K562 (cell line): ENCODE results near the gene P3H4. TPM values are rescaled to one million over a fixed set of nuclear protein-coding genes. Genes with fewer than 3 reads are reported as not detected.

Experiments used
- BACH1 ChIP-seq: fragments of 200-800 bp; sonication (Bioruptor generic); IDR thresholded peaks from 2 replicates; pipeline ENCODE4 v1.6.1; 2016; ENCODE audit warnings: missing genetic modification characterization, missing compliant biosample characterization
- CBX8 ChIP-seq: fragments of 200-600 bp; sonication (generic); IDR thresholded peaks from 2 replicates; pipeline ENCODE4 v1.6.1; 2012; ENCODE audit warnings: borderline replicate concordance, mixed run types, low read depth, mild to moderate bottlenecking, moderate library complexity, mixed read lengths, low read length, control low read depth, inconsistent platforms; ENCODE audit not compliant: poor library complexity, severe bottlenecking; ENCODE audit errors: extremely low read depth
- CCNT2 ChIP-seq: IDR thresholded peaks from 2 replicates; pipeline ENCODE4 v1.6.1; 2011; ENCODE audit warnings: borderline replicate concordance, low read depth, mild to moderate bottlenecking, moderate library complexity, mixed read lengths, low read length; ENCODE audit not compliant: insufficient read length; ENCODE audit errors: extremely low read depth
- CHD2 ChIP-seq: IDR thresholded peaks from 2 replicates; pipeline ENCODE4 v1.6.1; 2011; ENCODE audit warnings: low read depth, low read length
- MEF2A ChIP-seq: IDR thresholded peaks from 2 replicates; pipeline ENCODE4 v1.6.1; 2011; ENCODE audit warnings: low read depth, mild to moderate bottlenecking, low read length, moderate library complexity; ENCODE audit not compliant: control insufficient read depth
- NCOA2 ChIP-seq, 2 experiments: fragments of 450-650 bp; IDR thresholded peaks; 2 replicates each; pipeline ENCODE4 v1.6.1; 2018; ENCODE audit warnings: mild to moderate bottlenecking in 2 of 2, moderate library complexity in 1 of 2; ENCODE audit not compliant: partially characterized antibody in 2 of 2
- NR2C1 ChIP-seq, 2 experiments: fragments of 450-650 bp; IDR thresholded peaks; 2 replicates each; pipeline ENCODE4 v1.6.1; 2017; ENCODE audit warnings: mild to moderate bottlenecking in 2 of 2, antibody characterized with exemption in 1 of 2, inconsistent platforms in 1 of 2, missing compliant biosample characterization in 1 of 2, missing genetic modification characterization in 1 of 2
- PRMT5 ChIP-seq: sonication (generic); formaldehyde crosslinking; IDR thresholded peaks from 2 replicates; pipeline ENCODE4 v1.5.0; 2020; ENCODE audit warnings: missing genetic modification reagents
- RBM14 ChIP-seq: fragments of 200-400 bp; formaldehyde crosslinking; IDR thresholded peaks from 2 replicates; pipeline ENCODE4 v1.6.1; 2018; ENCODE audit warnings: low read depth, mild to moderate bottlenecking, low read length, moderate library complexity, borderline replicate concordance; ENCODE audit not compliant: insufficient read depth
- STAT6 ChIP-seq: sonication (generic); formaldehyde crosslinking; IDR thresholded peaks from 2 replicates; pipeline ENCODE4 v1.8.1; 2023; ENCODE audit warnings: mild to moderate bottlenecking, missing genetic modification reagents
- TFAM ChIP-seq: fragments of 250-450 bp; sonication (Bioruptor Pico); conservative IDR thresholded peaks from 2 replicates; pipeline ENCODE4 v1.5.0; 2021; ENCODE audit warnings: mild to moderate bottlenecking, moderate library complexity
- ZBTB26 ChIP-seq: fragments of 450-650 bp; formaldehyde crosslinking; IDR thresholded peaks from 2 replicates; pipeline ENCODE4 v1.4.0; 2022; ENCODE audit warnings: missing genetic modification characterization
- ZNF24 ChIP-seq: fragments of 450-650 bp; IDR thresholded peaks from 2 replicates; pipeline ENCODE4 v1.6.1; 2016
- ZNF318 ChIP-seq, 2 experiments: fragments of 450-650 bp; IDR thresholded peaks; 2 replicates each; pipeline ENCODE4 v1.6.1; 2016; ENCODE audit warnings: mild to moderate bottlenecking in 2 of 2, borderline replicate concordance in 1 of 2, low read depth in 1 of 2, moderate library complexity in 1 of 2
- polyA plus RNA-seq, 8 experiments: library from polyadenylated mRNA; depleted of rRNA in 4 of 8; stranded (reverse) in 5 of 8; unstranded in 3 of 8; fragments of >200 nt; fragmentation: Nextera tagmentation in 2 of 8; fragmentation: Illumina TruSeq in 1 of 8; extraction: Ambion mirVana in 2 of 8; extraction: Trizol in 1 of 8; gene quantifications; 2 replicates each; pipeline versions ENCODE4 v1.2.1 to v1.2.3, GENCODE V29; 2011 to 2014; ENCODE audit warnings: inconsistent platforms in 1 of 8, missing spikeins in 1 of 8
- total RNA-seq, 7 experiments: library from RNA; depleted of rRNA in 6 of 7; stranded (reverse); fragments of >200 nt in 6 of 7; fragmentation: Illumina TruSeq in 2 of 7; extraction: Trizol in 2 of 7; gene quantifications; 2 replicates each; pipeline versions ENCODE4 v1.2.1 to v1.2.3, GENCODE V29; 2011 to 2021; ENCODE audit warnings: low replicate concordance in 1 of 7

P3H4 gene
- total and polyA plus RNA-seq, 9 of the 15 experiments (the other 6 are each of a cell fraction or from before 2014, with no cell fraction given): 0.10 to 3.7 (median 1.0) TPM

- TF ChIP-seq STAT6 (no peak), ZBTB26 (no peak), CHD2 (peak; percentile 56; the same call in 1 of the 2 replicates), BACH1 (tag) (no peak), ZNF318 (IDR thresholded peaks at IDR 0.05; ENCODE audit: borderline replicate concordance in 1 of 2, low read depth in 1 of 2) (no peak), ZNF24 (no peak), NCOA2 (IDR thresholded peaks at IDR 0.05; ENCODE audit: partially characterized antibody in 2 of 2) (no peak), RBM14 (no peak), PRMT5 (CRISPR knock-in tag) (no peak), NR2C1 (IDR thresholded peaks at IDR 0.05) (no peak), NR2C1 (tag; IDR thresholded peaks at IDR 0.05) (no peak), TFAM (no peak), CCNT2 (no peak), MEF2A (no peak), CBX8 (no peak)
These were observed 26.5 kb downstream of the P3H4 start (continued) for GRCh38 chr17:41785091-41785858.
